ENCODE results near the gene FEZF2. TPM values are rescaled to one million over a fixed set of nuclear protein-coding genes. Genes with fewer than 3 reads are reported as not detected.

FEZF2 gene
- total and polyA plus RNA-seq, 11 donors, result not detected

DNA sequence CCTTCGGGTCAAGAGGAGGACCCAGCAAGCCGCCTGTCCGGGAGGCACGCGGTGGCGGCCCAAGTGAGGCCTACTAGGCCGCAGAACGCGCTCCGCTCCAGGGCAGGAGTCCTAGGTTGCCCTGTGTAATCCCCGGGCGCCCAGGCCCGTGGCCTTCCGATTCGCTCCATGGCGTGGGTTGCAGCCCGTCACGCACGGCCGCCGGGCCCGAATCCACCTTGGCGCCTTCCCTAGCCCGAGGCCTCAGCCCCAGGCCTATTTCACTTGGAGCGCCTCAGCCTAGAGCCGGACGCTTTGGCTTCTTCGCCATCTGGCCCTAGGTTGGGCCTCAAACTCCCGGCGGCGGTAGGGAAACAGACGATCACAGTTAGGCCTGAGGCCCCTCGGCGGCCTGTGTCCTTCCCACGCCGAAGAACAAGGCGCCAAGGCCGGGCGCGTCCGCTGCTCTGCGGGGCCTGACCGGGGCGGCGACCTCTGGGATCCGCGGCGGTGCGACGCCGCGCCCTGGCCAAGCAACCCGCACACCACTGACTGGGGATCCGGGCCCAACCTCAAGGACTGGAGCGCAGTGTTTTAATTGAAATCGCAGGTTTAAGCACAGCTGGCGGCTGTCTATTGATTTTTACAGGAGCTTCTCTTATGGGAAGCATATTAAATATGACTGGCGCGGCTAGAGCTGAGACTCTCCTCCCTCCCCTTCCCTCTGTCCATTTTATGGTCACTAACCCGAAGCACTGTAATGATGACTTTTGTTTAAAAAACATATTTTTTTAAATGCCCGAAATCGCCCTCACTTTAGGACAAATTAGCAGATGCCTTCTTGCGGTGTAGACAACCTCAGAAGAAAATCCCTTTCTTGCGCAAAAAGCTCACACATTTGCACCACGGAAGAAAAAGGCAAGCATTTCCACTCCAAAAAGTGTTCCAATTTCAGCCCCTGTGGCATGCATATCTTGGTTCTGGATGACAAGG, 3.8 kb upstream of the FEZF2 start:
- DNase-seq, result no peak
- TF ChIP-seq, protein P1, sequence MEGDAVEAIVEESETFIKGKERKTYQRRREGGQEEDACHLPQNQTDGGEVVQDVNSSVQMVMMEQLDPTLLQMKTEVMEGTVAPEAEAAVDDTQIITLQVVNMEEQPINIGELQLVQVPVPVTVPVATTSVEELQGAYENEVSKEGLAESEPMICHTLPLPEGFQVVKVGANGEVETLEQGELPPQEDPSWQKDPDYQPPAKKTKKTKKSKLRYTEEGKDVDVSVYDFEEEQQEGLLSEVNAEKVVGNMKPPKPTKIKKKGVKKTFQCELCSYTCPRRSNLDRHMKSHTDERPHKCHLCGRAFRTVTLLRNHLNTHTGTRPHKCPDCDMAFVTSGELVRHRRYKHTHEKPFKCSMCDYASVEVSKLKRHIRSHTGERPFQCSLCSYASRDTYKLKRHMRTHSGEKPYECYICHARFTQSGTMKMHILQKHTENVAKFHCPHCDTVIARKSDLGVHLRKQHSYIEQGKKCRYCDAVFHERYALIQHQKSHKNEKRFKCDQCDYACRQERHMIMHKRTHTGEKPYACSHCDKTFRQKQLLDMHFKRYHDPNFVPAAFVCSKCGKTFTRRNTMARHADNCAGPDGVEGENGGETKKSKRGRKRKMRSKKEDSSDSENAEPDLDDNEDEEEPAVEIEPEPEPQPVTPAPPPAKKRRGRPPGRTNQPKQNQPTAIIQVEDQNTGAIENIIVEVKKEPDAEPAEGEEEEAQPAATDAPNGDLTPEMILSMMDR (IDR thresholded peaks at IDR 0.05), result no peak
- TF ChIP-seq POLR2A (IDR thresholded peaks at IDR 0.05), result no peak
- peak overlapping the region in 1 of 12 donors; percentile 5 for H3K4me3 ChIP-seq
- 20 to 29% (median 24%) methylated on average over 38 to 65 of the region's 65 CpGs for WGBS, 4 donors
- no peak overlapping the region for H3K27ac ChIP-seq
- no peaks in the 10 kb centered on the region for H3K9me3 ChIP-seq
- intact Hi-C loops (cut with DNase I), result no loop called here
- H3K36me3 ChIP-seq, result no peaks in the 10 kb centered on the region
- H3K27me3 ChIP-seq, result peaks cover 55 to 100% (median 97%) of the 10 kb centered on the region in 9 donors
- ATAC-seq, result no peak
- H3K4me1 ChIP-seq, result peaks cover 0 to 38% (median 6%) of the 10 kb centered on the region in 12 donors

DNA sequence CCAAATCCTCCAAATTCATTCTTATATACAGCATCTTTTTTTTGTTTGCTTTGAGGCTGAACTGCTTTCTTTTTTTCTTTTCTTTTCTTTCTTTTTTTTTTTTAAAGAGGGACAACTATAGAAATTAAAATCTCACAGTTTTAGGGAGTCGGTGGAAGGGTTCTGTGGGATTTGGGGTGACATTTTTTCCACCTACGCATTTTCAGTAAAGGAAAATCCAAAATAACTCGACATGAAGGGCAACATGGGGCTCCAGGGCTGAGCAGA, 3.0 kb upstream of the FEZF2 start:
- WGBS, 4 donors, result 51 to 58% (median 54%) methylated on average over 3 of the region's 3 CpGs

DNA sequence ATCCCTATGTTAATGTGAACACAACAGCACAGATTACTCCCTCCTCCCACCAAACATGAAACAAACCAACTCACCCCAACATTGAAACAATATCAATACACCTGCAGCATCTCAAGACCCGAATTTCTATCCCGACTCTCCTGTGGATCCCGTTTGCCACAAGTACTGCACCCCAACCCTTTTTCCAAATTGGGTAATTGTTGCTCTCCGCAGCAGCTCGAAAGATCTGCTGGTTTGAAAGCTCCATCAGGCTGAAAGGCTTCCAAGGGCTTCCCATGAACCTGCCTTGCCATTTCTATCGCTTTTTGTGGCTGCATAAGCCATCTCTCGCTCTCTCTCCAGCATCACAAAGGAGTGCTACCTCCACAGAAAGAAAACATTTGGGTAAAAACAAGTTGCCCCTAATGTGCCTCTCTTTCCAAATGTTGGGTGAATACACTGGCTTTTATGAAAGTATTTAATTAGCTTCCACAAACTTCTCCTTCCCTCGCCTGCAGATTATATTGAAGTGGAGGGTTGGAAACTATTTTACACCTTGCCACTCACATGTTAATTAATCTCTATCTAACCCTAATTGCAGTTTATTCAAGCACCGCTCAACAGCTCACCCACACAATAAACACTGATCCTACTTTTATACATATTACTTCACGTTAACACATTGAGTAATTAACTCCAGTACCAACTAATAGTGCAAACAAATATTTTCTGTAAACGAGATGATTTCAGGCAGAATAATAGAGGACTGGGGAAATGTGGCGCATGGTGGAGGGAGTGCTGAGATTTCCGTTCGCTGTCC, 2.5 kb upstream of the FEZF2 start:
- H3K36me3 ChIP-seq, result no peaks in the 10 kb centered on the region
- intact Hi-C loops (cut with DNase I), result no loop called here
- H3K27ac ChIP-seq, result no peak overlapping the region
- peaks cover 0 to 48% (median 8%) of the 10 kb centered on the region in 12 donors for H3K4me1 ChIP-seq
- peaks cover 66 to 100% (median 98%) of the 10 kb centered on the region in 9 donors for H3K27me3 ChIP-seq
- no peak overlapping the region for H3K4me3 ChIP-seq
- WGBS, 4 donors, result 22 to 27% (median 24%) methylated on average over 14 of the region's 14 CpGs
- no peak for DNase-seq
- no peaks in the 10 kb centered on the region for H3K9me3 ChIP-seq
- TF ChIP-seq, protein P1 (IDR thresholded peaks at IDR 0.05), result no peak
- no peak for TF ChIP-seq POLR2A (IDR thresholded peaks at IDR 0.05)
- ATAC-seq, result no peak

More for the DNA sequence above, 3.0 kb upstream of the FEZF2 start:
- Histone ChIP-seq H3K4me3 (no peak overlapping the region), H3K4me1 (peaks cover 0 to 43% (median 7%) of the 10 kb centered on the region in 12 donors), H3K36me3 (no peaks in the 10 kb centered on the region), H3K27me3 (peaks cover 63 to 100% (median 98%) of the 10 kb centered on the region in 9 donors), H3K9me3 (no peaks in the 10 kb centered on the region), H3K27ac (no peak overlapping the region)
- ATAC-seq (no peak), DNase-seq (no peak)
- no peak for TF ChIP-seq POLR2A (IDR thresholded peaks at IDR 0.05)
- intact Hi-C loops (cut with DNase I), result no loop called here

DNA sequence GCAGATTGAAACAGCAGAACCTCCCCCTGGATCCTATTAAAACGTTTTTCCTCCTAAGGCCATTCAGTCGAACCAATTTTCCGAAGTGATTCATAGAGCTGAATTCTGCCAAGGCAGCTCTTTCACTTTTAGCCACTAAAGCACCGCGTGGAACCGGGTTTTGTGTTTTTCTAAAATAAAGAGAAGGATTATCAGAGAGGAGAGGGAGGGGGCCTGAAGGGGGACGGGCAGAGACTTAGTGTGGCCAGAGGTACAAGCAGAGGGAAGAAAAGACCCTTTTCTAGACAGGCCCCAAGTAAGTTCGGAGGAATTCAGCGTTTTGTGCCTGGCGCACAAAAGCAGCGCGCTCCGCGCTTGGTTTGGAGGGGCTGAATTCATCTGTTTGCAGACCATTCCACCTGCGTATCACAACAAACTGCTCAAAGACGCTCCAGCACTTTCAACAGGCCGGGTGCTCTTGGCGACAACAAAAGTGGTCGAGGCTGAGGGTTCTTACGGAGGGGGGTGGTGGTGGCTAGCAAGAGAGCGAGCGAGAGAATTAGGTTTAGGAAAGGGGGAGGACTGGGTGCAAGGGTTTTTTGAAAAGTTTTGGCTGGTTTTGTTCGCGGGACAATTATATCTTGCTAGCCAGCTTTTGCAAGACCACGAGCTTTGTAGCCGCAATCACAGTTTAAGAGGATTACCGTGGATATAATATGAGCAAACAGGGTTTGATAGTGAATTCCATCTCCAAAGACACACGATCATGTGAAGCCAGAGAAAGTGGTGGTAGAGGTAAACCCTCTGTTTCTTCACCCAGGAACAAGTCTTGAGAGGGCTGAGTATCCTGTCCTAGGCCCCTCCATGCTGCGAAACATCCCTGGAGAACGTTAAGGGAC, 1.2 kb upstream of the FEZF2 start:
- DNase-seq, result no peak
- Histone ChIP-seq H3K4me1 (peaks cover 0 to 60% (median 9%) of the 10 kb centered on the region in 12 donors), H3K9me3 (no peaks in the 10 kb centered on the region), H3K27ac (no peak overlapping the region), H3K36me3 (no peaks in the 10 kb centered on the region), H3K27me3 (peaks cover 75 to 100% (median 98%) of the 10 kb centered on the region in 9 donors), H3K4me3 (peak overlapping the region in 8 of 12 donors; percentile 13 to 42 (median 25))
- intact Hi-C loops (cut with DNase I), result no loop called here
- 3 to 4% (median 3%) methylated on average over 30 of the region's 30 CpGs for WGBS, 4 donors
- TF ChIP-seq, protein P1 (IDR thresholded peaks at IDR 0.05), result no peak
- no peak for TF ChIP-seq POLR2A (IDR thresholded peaks at IDR 0.05)
- no peak for ATAC-seq
